Loucy (cell line): ENCODE measurements around the gene NSFL1C.

ENCODE experiments used
- H2AFZ ChIP-seq: fragments of 200-600 bp; sonication (generic); 2 replicates; pipeline ENCODE4 v1.6.0; 2016; ENCODE audit warnings: antibody characterized with exemption, mild to moderate bottlenecking, low read length, moderate library complexity
- H3F3A ChIP-seq: fragments of 200-600 bp; 2 replicates; pipeline ENCODE4 v1.6.0; 2016; ENCODE audit warnings: antibody characterized with exemption, low read depth, mild to moderate bottlenecking
- H3K27me3 ChIP-seq: fragments of 200-600 bp; sonication (generic); 2 replicates; pipeline ENCODE4 v1.6.1; 2014; ENCODE audit warnings: low read length, mild to moderate bottlenecking; ENCODE audit not compliant: insufficient read depth, poor library complexity, severe bottlenecking
- H3K36me3 ChIP-seq: fragments of 200-600 bp; sonication (generic); 2 replicates; pipeline ENCODE4 v1.6.1; 2016; ENCODE audit warnings: low read length; ENCODE audit not compliant: insufficient read depth
- H3K4me1 ChIP-seq: fragments of 200-600 bp; sonication (generic); 2 replicates; pipeline ENCODE4 v1.5.1; 2014; ENCODE audit warnings: low read length, mild to moderate bottlenecking; ENCODE audit not compliant: insufficient read depth, poor library complexity, severe bottlenecking
- H3K4me2 ChIP-seq: fragments of 200-600 bp; sonication (generic); 2 replicates; pipeline ENCODE4 v1.6.0; 2014; ENCODE audit warnings: antibody characterized with exemption, low read length, low read depth, mild to moderate bottlenecking; ENCODE audit not compliant: poor library complexity, severe bottlenecking
- H3K4me3 ChIP-seq: fragments of 200-600 bp; sonication (generic); 2 replicates; pipeline ENCODE4 v1.5.1; 2014; ENCODE audit warnings: low read length, mild to moderate bottlenecking, mixed read lengths; ENCODE audit not compliant: poor library complexity, severe bottlenecking
- H3K79me2 ChIP-seq: fragments of 200-600 bp; sonication (generic); 2 replicates; pipeline ENCODE4 v1.6.1; 2014; ENCODE audit warnings: low read length; ENCODE audit not compliant: insufficient read depth
- H3K9ac ChIP-seq: fragments of 200-600 bp; sonication (generic); 2 replicates; pipeline ENCODE4 v1.6.0; 2014; ENCODE audit warnings: mild to moderate bottlenecking, low read depth, low read length, moderate library complexity; ENCODE audit not compliant: poor library complexity, severe bottlenecking
- H3K9me2 ChIP-seq: fragments of 200-600 bp; sonication (generic); replicated peaks from 2 replicates; pipeline ENCODE4 v1.6.1; 2016; ENCODE audit warnings: low read depth, low read length, mixed read lengths
- H3K9me3 ChIP-seq: fragments of 200-600 bp; sonication (generic); 2 replicates; pipeline ENCODE4 v1.6.1; 2014; ENCODE audit warnings: mild to moderate bottlenecking, antibody characterized with exemption, low read length, low read depth; ENCODE audit not compliant: insufficient read depth
- H4K20me1 ChIP-seq: fragments of 200-600 bp; sonication (generic); 2 replicates; pipeline ENCODE4 v1.6.0; 2014; ENCODE audit warnings: antibody characterized with exemption, low read length, mild to moderate bottlenecking; ENCODE audit not compliant: insufficient read depth, poor library complexity, severe bottlenecking
- CTCF ChIP-seq: fragments of 200-600 bp; sonication (generic); conservative IDR thresholded peaks from 2 replicates; pipeline ENCODE4 v1.5.1; 2014; ENCODE audit warnings: mild to moderate bottlenecking, antibody characterized with exemption, low read length
- EZH2phosphoT487 ChIP-seq: fragments of 200-600 bp; IDR thresholded peaks from 2 replicates; pipeline ENCODE4 v1.6.1; 2018; ENCODE audit warnings: antibody characterized with exemption, mild to moderate bottlenecking, moderate library complexity, borderline replicate concordance

NSFL1C gene

GRCh38 chr20:1490643-1491195 is 24.1 kb upstream of the NSFL1C start:
- Histone ChIP-seq H3F3A (no peaks in the 10 kb centered on the region), H3K4me2 (no peak overlapping the region), H3K4me3 (no peak overlapping the region), H4K20me1 (no peaks in the 10 kb centered on the region), H3K79me2 (no peaks in the 10 kb centered on the region), H3K4me1 (peaks cover 37% of the 10 kb centered on the region), H3K27me3 (peaks cover 5% of the 10 kb centered on the region), H2AFZ (no peak overlapping the region), H3K9ac (no peak overlapping the region), H3K36me3 (no peaks in the 10 kb centered on the region), H3K9me2 (no peaks in the 10 kb centered on the region), H3K9me3 (no peaks in the 10 kb centered on the region)
- TF ChIP-seq EZH2phosphoT487: no peak
- TF ChIP-seq CTCF: no peak

GRCh38 chr20:1489764-1490436 is 23.3 kb upstream of the NSFL1C start:
- no peak overlapping the region for H3K9ac ChIP-seq
- TF ChIP-seq EZH2phosphoT487 (no peak), CTCF (no peak)
- H2AFZ ChIP-seq: no peak overlapping the region
- no peaks in the 10 kb centered on the region for H3F3A ChIP-seq
- H3K36me3 ChIP-seq: no peaks in the 10 kb centered on the region
- H3K4me1 ChIP-seq: peaks cover 36% of the 10 kb centered on the region
- H3K9me3 ChIP-seq: no peaks in the 10 kb centered on the region
- no peaks in the 10 kb centered on the region for H3K9me2 ChIP-seq
- H3K4me3 ChIP-seq: no peak overlapping the region
- no peak overlapping the region for H3K4me2 ChIP-seq
- no peaks in the 10 kb centered on the region for H4K20me1 ChIP-seq
- no peaks in the 10 kb centered on the region for H3K79me2 ChIP-seq
- H3K27me3 ChIP-seq: peaks cover 5% of the 10 kb centered on the region

- Histone ChIP-seq H3F3A (no peaks in the 10 kb centered on the region), H2AFZ (no peak overlapping the region), H3K27me3 (peaks cover 5% of the 10 kb centered on the region)
These were observed 22.7 kb upstream of the NSFL1C start for GRCh38 chr20:1489325-1489724.

More at GRCh38 chr20:1489325-1489724, 22.7 kb upstream of the NSFL1C start:
- Histone ChIP-seq H3K9me2 (no peaks in the 10 kb centered on the region), H3K4me1 (peaks cover 36% of the 10 kb centered on the region), H3K36me3 (no peaks in the 10 kb centered on the region), H3K79me2 (no peaks in the 10 kb centered on the region), H3K4me3 (no peak overlapping the region), H3K4me2 (no peak overlapping the region), H4K20me1 (no peaks in the 10 kb centered on the region), H3K9me3 (no peaks in the 10 kb centered on the region), H3K9ac (no peak overlapping the region)
- TF ChIP-seq CTCF (no peak), EZH2phosphoT487 (no peak)
